Measurements from ENCODE around the gene KIR2DL4.
"Not testable (repeated sequence)": the region's sequence is repeated elsewhere in the genome, so short reads cannot be mapped to it uniquely, and the experiment has no call there.

GRCh38 chr19:54756204-54757110, 47.0 kb upstream of the KIR2DL4 start:
- TF ChIP-seq CTCF (IDR thresholded peaks at IDR 0.05; ENCODE audit: low read depth, low read length); EZH2phosphoT487 (IDR thresholded peaks at IDR 0.05; ENCODE audit: low read depth): not testable (repeated sequence)

Data from OCI-LY3 (cell line).